HG02981 (cell line): ENCODE data around the gene KIF18A.
A peak's percentile ranks its signal among the peaks of the same experiment; 100 is the strongest.
"Not testable (repeated sequence)": the region's sequence is repeated elsewhere in the genome, so short reads cannot be mapped to it uniquely, and the experiment has no call there.

Source experiments
- ATAC-seq: cut with Tn5 transposase; IDR thresholded peaks from one replicate; pipeline ENCODE4 v1.9.1; 2021; ENCODE audit warnings: mild to moderate bottlenecking, moderate library complexity; ENCODE audit not compliant: unreplicated experiment

Gene KIF18A

GRCh38 chr11:28107750-28108618, at the start of gene KIF18A, which contains the start of gene METTL15:
TSS of gene KIF18A (minus strand) at chr11:28108156. CDS start at chr11:28097947, 10,209 bp downstream.
TSS of gene METTL15 (plus strand) at chr11:28108388. CDS start at chr11:28113335, 4,947 bp downstream.
- peak; percentile 86 for ATAC-seq

- ATAC-seq, result no peak
These were observed 45.6 kb upstream of the KIF18A start for GRCh38 chr11:28153586-28153985.

GRCh38 chr11:28152743-28153142, 44.8 kb upstream of the KIF18A start:
- ATAC-seq, result no peak

- no peak for ATAC-seq
These were observed 38.3 kb upstream of the KIF18A start for GRCh38 chr11:28146123-28146751.

- ATAC-seq, result no peak
These were observed 36.9 kb upstream of the KIF18A start for GRCh38 chr11:28144808-28145207.

GRCh38 chr11:28142724-28143123, 34.8 kb upstream of the KIF18A start:
- no peak for ATAC-seq

GRCh38 chr11:28140689-28141455, 32.9 kb upstream of the KIF18A start:
- no peak for ATAC-seq

GRCh38 chr11:28139841-28140415, 32.0 kb upstream of the KIF18A start:
- no peak for ATAC-seq

GRCh38 chr11:28137832-28138231, 29.9 kb upstream of the KIF18A start:
- no peak for ATAC-seq

GRCh38 chr11:28137366-28137765, 29.4 kb upstream of the KIF18A start:
- ATAC-seq, result no peak

- not testable (repeated sequence) for ATAC-seq
These were observed 28.2 kb upstream of the KIF18A start for GRCh38 chr11:28136157-28136556.

GRCh38 chr11:28133146-28133545, 25.2 kb upstream of the KIF18A start:
- no peak for ATAC-seq

- no peak for ATAC-seq
These were observed 24.6 kb upstream of the KIF18A start for GRCh38 chr11:28132548-28132947.

- no peak for ATAC-seq
These were observed 15.2 kb upstream of the KIF18A start for GRCh38 chr11:28123151-28123581.

GRCh38 chr11:28117712-28118111, 9.8 kb upstream of the KIF18A start:
- no peak for ATAC-seq

GRCh38 chr11:28114731-28115130, 6.8 kb upstream of the KIF18A start:
- no peak for ATAC-seq

- ATAC-seq, result no peak
These were observed 6.2 kb upstream of the KIF18A start for GRCh38 chr11:28114116-28114515.

GRCh38 chr11:28110821-28111200, 2.9 kb upstream of the KIF18A start:
- no peak for ATAC-seq

- peak; percentile 27 for ATAC-seq
These were observed 2.3 kb upstream of the KIF18A start for GRCh38 chr11:28110108-28110820.

- no peak for ATAC-seq
These were observed 1.0 kb upstream of the KIF18A start for GRCh38 chr11:28108958-28109357.
